ENCODE data around the gene LPO.

DNA sequence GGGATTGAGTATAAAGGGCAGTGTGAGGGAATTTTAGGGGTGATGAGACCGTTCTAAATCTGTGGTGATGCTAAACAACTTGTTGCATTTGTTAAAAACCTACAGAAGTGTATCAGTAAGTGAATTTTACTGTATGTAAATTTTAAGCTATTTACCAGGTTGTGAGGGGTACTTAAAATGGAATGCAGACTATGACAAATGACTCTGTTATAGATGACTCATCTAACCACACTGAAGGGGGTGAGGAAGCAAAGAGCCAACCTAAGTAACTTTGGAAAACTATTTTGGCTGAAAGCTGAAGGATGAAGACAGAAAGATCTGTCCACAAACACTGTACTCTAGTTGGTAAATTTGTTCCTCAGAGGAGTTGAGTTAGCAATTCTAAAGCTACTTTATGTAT is 14.1 kb upstream of the LPO start:
- no peak for TF ChIP-seq CTCF (conservative IDR thresholded peaks at IDR 0.05)
- TF ChIP-seq ZFX (IDR thresholded peaks at IDR 0.05): no peak

Measured in C4-2B (cell line).